Bronchial epithelial cell (primary cell): ENCODE results near the gene GPC5. TPM values are rescaled to one million over a fixed set of nuclear protein-coding genes. Genes with fewer than 3 reads are reported as not detected.

Source experiments
- DNase-seq: peaks from one replicate; pipeline ENCODE4 v3.0.0-alpha.2; 2010; ENCODE audit warnings: low read depth
- FAIRE-seq: peaks from 2 replicates; lab custom pipeline; 2011; peaks lifted over from hg19 to GRCh38; lab: Jason Lieb, UNC
- H3K27me3 ChIP-seq: 2 replicates; pipeline ENCODE4 v1.5.1; 2011; ENCODE audit warnings: low read length; ENCODE audit not compliant: control insufficient read depth, insufficient read depth
- H3K36me3 ChIP-seq: 2 replicates; pipeline ENCODE4 v1.5.1; 2011; ENCODE audit warnings: low read length; ENCODE audit not compliant: control insufficient read depth, insufficient read depth
- H3K4me3 ChIP-seq: 2 replicates; pipeline ENCODE4 v1.5.1; 2011; ENCODE audit warnings: mild to moderate bottlenecking, low read depth, low read length, control low read depth
- total RNA-seq: library from RNA; depleted of rRNA; stranded (reverse); fragments of >200 nt; gene quantifications from 2 replicates; pipeline ENCODE4 v1.2.1, GENCODE V29; 2014
- TF ChIP-seq, protein P1 (sequence below): IDR thresholded peaks from 2 replicates; pipeline ENCODE4 v1.5.1; 2011; ENCODE audit warnings: mild to moderate bottlenecking, moderate library complexity, low read length, control low read depth, inconsistent platforms; ENCODE audit not compliant: insufficient read depth, severe bottlenecking

GPC5 gene
- total RNA-seq, 1 donor from 2014 or later, result 1.8 TPM

GRCh38 chr13:92658293-92658692 lies 1259.9 kb downstream of the GPC5 start:
- TF ChIP-seq, protein P1, sequence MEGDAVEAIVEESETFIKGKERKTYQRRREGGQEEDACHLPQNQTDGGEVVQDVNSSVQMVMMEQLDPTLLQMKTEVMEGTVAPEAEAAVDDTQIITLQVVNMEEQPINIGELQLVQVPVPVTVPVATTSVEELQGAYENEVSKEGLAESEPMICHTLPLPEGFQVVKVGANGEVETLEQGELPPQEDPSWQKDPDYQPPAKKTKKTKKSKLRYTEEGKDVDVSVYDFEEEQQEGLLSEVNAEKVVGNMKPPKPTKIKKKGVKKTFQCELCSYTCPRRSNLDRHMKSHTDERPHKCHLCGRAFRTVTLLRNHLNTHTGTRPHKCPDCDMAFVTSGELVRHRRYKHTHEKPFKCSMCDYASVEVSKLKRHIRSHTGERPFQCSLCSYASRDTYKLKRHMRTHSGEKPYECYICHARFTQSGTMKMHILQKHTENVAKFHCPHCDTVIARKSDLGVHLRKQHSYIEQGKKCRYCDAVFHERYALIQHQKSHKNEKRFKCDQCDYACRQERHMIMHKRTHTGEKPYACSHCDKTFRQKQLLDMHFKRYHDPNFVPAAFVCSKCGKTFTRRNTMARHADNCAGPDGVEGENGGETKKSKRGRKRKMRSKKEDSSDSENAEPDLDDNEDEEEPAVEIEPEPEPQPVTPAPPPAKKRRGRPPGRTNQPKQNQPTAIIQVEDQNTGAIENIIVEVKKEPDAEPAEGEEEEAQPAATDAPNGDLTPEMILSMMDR, result no peak
- Histone ChIP-seq H3K4me3 (no peak overlapping the region), H3K27me3 (no peaks in the 10 kb centered on the region), H3K36me3 (no peaks in the 10 kb centered on the region)
- FAIRE-seq, result no peak
- DNase-seq, result no peak

DNA sequence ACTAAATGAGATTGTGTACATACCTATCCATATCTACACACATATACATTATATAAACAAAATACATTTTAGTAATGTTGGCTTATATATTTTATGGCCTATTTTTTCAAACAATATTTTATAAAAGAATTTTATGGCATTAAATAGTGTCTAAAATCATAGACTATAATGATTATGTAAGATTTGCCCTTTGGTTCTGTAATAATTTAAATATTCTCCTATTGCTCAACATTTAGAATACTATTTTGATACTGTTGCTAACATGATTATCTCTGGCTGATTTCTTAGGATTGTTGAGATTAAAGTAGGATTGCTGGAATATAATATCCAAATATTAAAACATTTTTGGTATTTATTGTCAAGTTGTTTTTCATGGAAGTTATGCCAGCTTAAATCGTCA lies 1263.0 kb downstream of the GPC5 start:
- H3K4me3 ChIP-seq, result no peak overlapping the region
- TF ChIP-seq, protein P1, result no peak
- no peak for FAIRE-seq
- H3K36me3 ChIP-seq, result no peaks in the 10 kb centered on the region
- no peaks in the 10 kb centered on the region for H3K27me3 ChIP-seq
- DNase-seq, result no peak

- DNase-seq (no peak), FAIRE-seq (no peak)
- Histone ChIP-seq H3K27me3 (no peaks in the 10 kb centered on the region), H3K36me3 (no peaks in the 10 kb centered on the region), H3K4me3 (no peak overlapping the region)
- TF ChIP-seq, protein P1, result no peak
Measured at GRCh38 chr13:92668157-92668556, 1269.7 kb downstream of the GPC5 start.

GRCh38 chr13:92670096-92670495 lies 1271.7 kb downstream of the GPC5 start:
- Histone ChIP-seq H3K36me3 (no peaks in the 10 kb centered on the region), H3K4me3 (no peak overlapping the region), H3K27me3 (no peaks in the 10 kb centered on the region)
- FAIRE-seq (no peak), DNase-seq (no peak)
- TF ChIP-seq, protein P1, result no peak

- H3K36me3 ChIP-seq, result no peaks in the 10 kb centered on the region
- FAIRE-seq, result no peak
- TF ChIP-seq, protein P1, result no peak
- no peak overlapping the region for H3K4me3 ChIP-seq
- DNase-seq, result no peak
- no peaks in the 10 kb centered on the region for H3K27me3 ChIP-seq
Measured at GRCh38 chr13:92671821-92672220, 1273.4 kb downstream of the GPC5 start.

DNA sequence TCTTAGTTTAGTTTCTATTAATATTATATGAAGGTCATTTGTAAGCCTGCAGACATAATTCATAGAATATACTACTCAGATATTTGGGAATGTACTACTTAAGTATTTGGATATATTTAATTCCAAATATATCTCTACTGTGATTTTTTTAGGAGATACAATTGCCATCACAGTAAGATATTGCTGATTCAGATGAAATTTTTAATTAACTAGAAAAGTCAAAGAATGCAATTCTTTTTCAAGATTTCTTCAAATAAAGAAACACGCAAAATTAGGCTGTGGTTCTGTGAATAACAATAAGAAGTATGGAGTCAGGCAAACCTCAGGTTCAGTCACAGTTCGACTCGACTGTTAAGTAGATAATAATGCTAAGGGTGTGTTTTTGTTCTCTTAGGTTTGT lies 1277.8 kb downstream of the GPC5 start:
- FAIRE-seq, result no peak
- no peak for DNase-seq
- H3K4me3 ChIP-seq, result no peak overlapping the region
- no peaks in the 10 kb centered on the region for H3K36me3 ChIP-seq
- H3K27me3 ChIP-seq, result no peaks in the 10 kb centered on the region
- TF ChIP-seq, protein P1, result no peak
